Ramos (cell line): ENCODE results near the gene CRYGB.

Experiments used
- in situ Hi-C: fragments of 300-500 bp; cut with MboI; formaldehyde crosslinking; loops from one replicate; pipeline ENCODE4 v1.14.3; 2022; ENCODE audit warnings: low sequenced_read_pairs; ENCODE audit not compliant: unreplicated experiment

The CRYGB gene

GRCh38 chr2:208146006-208146405, at the start of gene CRYGB:
TSS of gene CRYGB (minus strand) at chr2:208146158. CDS start at chr2:208146120, 38 bp downstream.
- in situ Hi-C loops, result no loop called here

GRCh38 chr2:208195531-208195930, 49.6 kb upstream of the CRYGB start:
- in situ Hi-C loops, result no loop called here

- in situ Hi-C loops, result no loop called here
Observed at GRCh38 chr2:208192611-208193236, 46.8 kb upstream of the CRYGB start.

GRCh38 chr2:208189810-208190503, 44.0 kb upstream of the CRYGB start, which contains the start of gene C2orf80:
TSS of gene C2orf80 (minus strand) at chr2:208190030. CDS start at chr2:208186986, 3,044 bp downstream.
- in situ Hi-C loops, result no loop called here

- in situ Hi-C loops, result no loop called here
Observed at GRCh38 chr2:208189069-208189809, 43.3 kb upstream of the CRYGB start.

GRCh38 chr2:208186893-208187292, 40.9 kb upstream of the CRYGB start:
- in situ Hi-C loops, result no loop called here

GRCh38 chr2:208186465-208186864, 40.5 kb upstream of the CRYGB start:
- in situ Hi-C loops, result no loop called here

- in situ Hi-C loops, result no loop called here
Observed at GRCh38 chr2:208183972-208184705, 38.2 kb upstream of the CRYGB start.

- in situ Hi-C loops, result no loop called here
Observed at GRCh38 chr2:208183526-208183925, 37.6 kb upstream of the CRYGB start.

- in situ Hi-C loops, result no loop called here
Observed at GRCh38 chr2:208182835-208183234, 36.9 kb upstream of the CRYGB start.

- in situ Hi-C loops, result no loop called here
Observed at GRCh38 chr2:208179028-208179609, 33.2 kb upstream of the CRYGB start.

- in situ Hi-C loops, result no loop called here
Observed at GRCh38 chr2:208175840-208176153, 29.8 kb upstream of the CRYGB start.

GRCh38 chr2:208175069-208175839, 29.3 kb upstream of the CRYGB start:
- in situ Hi-C loops, result no loop called here

GRCh38 chr2:208174144-208174543, 28.2 kb upstream of the CRYGB start:
- in situ Hi-C loops, result no loop called here

GRCh38 chr2:208172125-208172524, 26.2 kb upstream of the CRYGB start:
- in situ Hi-C loops, result no loop called here

- in situ Hi-C loops, result no loop called here
Observed at GRCh38 chr2:208164951-208165755, 19.2 kb upstream of the CRYGB start.

GRCh38 chr2:208163489-208163888, 17.5 kb upstream of the CRYGB start, which contains the start of gene CRYGA:
TSS of gene CRYGA (minus strand) at chr2:208163589. CDS start at chr2:208163556, 33 bp downstream.
- in situ Hi-C loops, result no loop called here

- in situ Hi-C loops, result no loop called here
Observed at GRCh38 chr2:208156439-208156838, 10.5 kb upstream of the CRYGB start.

GRCh38 chr2:208153156-208153555, 7.2 kb upstream of the CRYGB start:
- in situ Hi-C loops, result no loop called here
